GM15510 (cell line): ENCODE results near the gene GJA4.

Experiments
- POLR2A ChIP-seq: IDR thresholded peaks from 3 replicates; pipeline ENCODE4 v1.6.1; 2011; ENCODE audit warnings: borderline replicate concordance; ENCODE audit not compliant: insufficient read length; ENCODE audit errors: extremely low read depth

GJA4 gene

GRCh38 chr1:34839526-34840305 lies 46.9 kb downstream of the GJA4 start:
- no peak for TF ChIP-seq POLR2A

GRCh38 chr1:34840426-34840825 lies 47.6 kb downstream of the GJA4 start:
- no peak for TF ChIP-seq POLR2A

GRCh38 chr1:34842073-34842472 lies 49.3 kb downstream of the GJA4 start:
- no peak for TF ChIP-seq POLR2A

GRCh38 chr1:34842952-34843371 lies 50.2 kb downstream of the GJA4 start:
- no peak for TF ChIP-seq POLR2A

- TF ChIP-seq POLR2A = no peak
These were observed 50.8 kb downstream of the GJA4 start for GRCh38 chr1:34843392-34844251.

- no peak for TF ChIP-seq POLR2A
These were observed 51.4 kb downstream of the GJA4 start for GRCh38 chr1:34844252-34844634.
